H1 (cell line): ENCODE results near the gene PLEKHA4. TPM values are rescaled to one million over a fixed set of nuclear protein-coding genes. Genes with fewer than 3 reads are reported as not detected.

Experiments
- CTCF ChIA-PET: fragments of 300-600 bp; sonication (Branson Sonifier 250); formaldehyde crosslinking; loops from one replicate; lab custom pipeline; 2021; ENCODE audit not compliant: partially characterized antibody; lab: Charles Lee
- POLR2A ChIA-PET: fragments of 300-600 bp; sonication (Branson Sonifier 250); formaldehyde crosslinking; loops from one replicate; lab custom pipeline; 2021; ENCODE audit warnings: inconsistent platforms; ENCODE audit not compliant: partially characterized antibody; lab: Charles Lee
- DNase-seq, 2 experiments: peaks; one replicate each; pipeline versions ENCODE4 v3.0.0 to v3.0.0-alpha.2; 2010 to 2022; ENCODE audit warnings: low spot score in 2 of 2, low read depth in 1 of 2, mixed read lengths in 1 of 2
- FAIRE-seq: peaks from 2 replicates; lab custom pipeline; 2011; peaks lifted over from hg19 to GRCh38; lab: Jason Lieb, UNC
- H2AFZ ChIP-seq: 2 replicates; pipeline ENCODE4 v1.8.1; 2012; ENCODE audit warnings: low read length, inconsistent platforms
- H2AK5ac ChIP-seq: 2 replicates; pipeline ENCODE4 v1.6.1; 2013; ENCODE audit warnings: low read depth, low read length
- H2BK120ac ChIP-seq: replicated peaks from 2 replicates; pipeline ENCODE3; 2013; ENCODE audit warnings: low read depth, low read length, inconsistent platforms
- H2BK12ac ChIP-seq: 2 replicates; pipeline ENCODE4 v1.6.1; 2013; ENCODE audit warnings: low read depth, low read length
- H2BK15ac ChIP-seq: 2 replicates; pipeline ENCODE4 v1.6.1; 2013; ENCODE audit warnings: low read length
- H2BK20ac ChIP-seq: 2 replicates; pipeline ENCODE4 v1.6.1; 2013; ENCODE audit warnings: low read length
- H2BK5ac ChIP-seq: 2 replicates; pipeline ENCODE4 v1.6.1; 2013; ENCODE audit warnings: low read depth, low read length
- H3K14ac ChIP-seq: 2 replicates; pipeline ENCODE4 v1.6.1; 2013; ENCODE audit warnings: inconsistent platforms; ENCODE audit not compliant: insufficient read length
- H3K18ac ChIP-seq: 2 replicates; pipeline ENCODE4 v1.6.1; 2013; ENCODE audit warnings: low read length; ENCODE audit errors: extremely low read depth
- H3K23ac ChIP-seq: 2 replicates; pipeline ENCODE4 v1.6.1; 2013; ENCODE audit warnings: inconsistent platforms; ENCODE audit not compliant: insufficient read length
- H3K23me2 ChIP-seq: 2 replicates; pipeline ENCODE4 v1.6.1; 2013; ENCODE audit warnings: low read depth, low read length
- H3K27ac ChIP-seq: 2 replicates; pipeline ENCODE4 v1.6.1; 2011; ENCODE audit warnings: low read depth, low read length, inconsistent platforms
- H3K27me3 ChIP-seq, 4 experiments: replicated peaks in 1 of 4; 1 replicate in 1 of 4; 2 replicates in 3 of 4; pipeline versions ENCODE4 v1.6.1 to v1.8.1; 2011 to 2013; ENCODE audit warnings: low read length in 3 of 4, mild to moderate bottlenecking in 3 of 4, inconsistent platforms in 2 of 4, mixed read lengths in 2 of 4, moderate library complexity in 1 of 4; ENCODE audit not compliant: control insufficient read depth in 3 of 4, insufficient read depth in 3 of 4; ENCODE audit errors: extremely low read depth in 1 of 4
- H3K36me3 ChIP-seq, 4 experiments: 2 replicates each; pipeline versions ENCODE4 v1.6.1 to v1.8.1; 2011 to 2013; ENCODE audit warnings: mild to moderate bottlenecking in 4 of 4, low read length in 3 of 4, moderate library complexity in 2 of 4, control low read depth in 1 of 4, inconsistent platforms in 1 of 4; ENCODE audit not compliant: insufficient read depth in 4 of 4, control insufficient read depth in 2 of 4
- H3K4ac ChIP-seq: replicated peaks from 2 replicates; pipeline ENCODE3; 2013; ENCODE audit warnings: low read length, low read depth, mixed read lengths, inconsistent platforms; ENCODE audit not compliant: insufficient read length
- H3K4me1 ChIP-seq, 4 experiments: replicated peaks in 1 of 4; 1 replicate in 1 of 4; 2 replicates in 3 of 4; pipeline versions ENCODE4 v1.6.1 to v1.8.1; 2011 to 2013; ENCODE audit warnings: low read length in 3 of 4, inconsistent platforms in 2 of 4, mixed read lengths in 1 of 4; ENCODE audit not compliant: insufficient read depth in 4 of 4, control insufficient read depth in 3 of 4
- H3K4me2 ChIP-seq, 2 experiments: 2 replicates each; pipeline versions ENCODE4 v1.6.1 to v1.8.1; 2011 to 2013; ENCODE audit warnings: low read depth in 2 of 2, low read length in 2 of 2, control low read depth in 1 of 2, inconsistent platforms in 1 of 2, mild to moderate bottlenecking in 1 of 2; ENCODE audit not compliant: insufficient read depth in 1 of 2
- H3K4me3 ChIP-seq, 4 experiments: fragments of 200-600, 300-600 bp in 1 of 4; sonication (generic), shearing (Covaris generic), sonication (Bioruptor Twin) in 1 of 4; 2 replicates each; pipeline versions ENCODE4 v1.5.1 to v1.8.1; 2011 to 2016; ENCODE audit warnings: low read length in 4 of 4, low read depth in 3 of 4, control low read depth in 2 of 4, inconsistent platforms in 2 of 4, mild to moderate bottlenecking in 2 of 4, mixed read lengths in 1 of 4, moderate library complexity in 1 of 4; ENCODE audit not compliant: insufficient read depth in 2 of 4; ENCODE audit errors: extremely low read depth in 1 of 4
- H3K56ac ChIP-seq: replicated peaks from 2 replicates; pipeline ENCODE3; 2013; ENCODE audit warnings: low read depth, mild to moderate bottlenecking, mixed read lengths, low read length, inconsistent platforms; ENCODE audit not compliant: insufficient read length
- H3K79me1 ChIP-seq: 2 replicates; pipeline ENCODE4 v1.6.1; 2013; ENCODE audit warnings: low read depth, low read length, control low read depth
- H3K79me2 ChIP-seq, 2 experiments: 2 replicates each; pipeline versions ENCODE4 v1.6.1 to v1.8.1; 2012 to 2013; ENCODE audit warnings: low read length in 2 of 2, mild to moderate bottlenecking in 2 of 2, inconsistent platforms in 1 of 2; ENCODE audit not compliant: insufficient read depth in 2 of 2, control insufficient read depth in 1 of 2
- H3K9ac ChIP-seq, 4 experiments: replicated peaks in 1 of 4; 1 replicate in 1 of 4; 2 replicates in 3 of 4; pipeline versions ENCODE4 v1.6.1 to v1.8.1; 2011 to 2013; ENCODE audit warnings: low read depth in 3 of 4, low read length in 3 of 4, control low read depth in 2 of 4, mild to moderate bottlenecking in 2 of 4, moderate library complexity in 2 of 4, inconsistent platforms in 1 of 4; ENCODE audit errors: extremely low read depth in 1 of 4
- H3K9me3 ChIP-seq, 2 experiments: 2 replicates each; pipeline versions ENCODE4 v1.6.1 to v1.8.1; 2012 to 2013; ENCODE audit warnings: mild to moderate bottlenecking in 2 of 2, moderate library complexity in 2 of 2, control low read depth in 1 of 2, inconsistent platforms in 1 of 2, low read depth in 1 of 2, low read length in 1 of 2, mixed read lengths in 1 of 2; ENCODE audit not compliant: insufficient read depth in 2 of 2
- H4K20me1 ChIP-seq, 2 experiments: replicated peaks in 1 of 2; 2 replicates each; pipeline versions ENCODE3 to v1.8.1; 2011 to 2013; ENCODE audit warnings: inconsistent platforms in 2 of 2, low read length in 2 of 2, mild to moderate bottlenecking in 1 of 2; ENCODE audit not compliant: insufficient read depth in 2 of 2, control insufficient read depth in 1 of 2
- H4K5ac ChIP-seq: 2 replicates; pipeline ENCODE4 v1.6.1; 2013; ENCODE audit warnings: low read length, low read depth, mixed read lengths, inconsistent platforms; ENCODE audit not compliant: insufficient read length
- H4K8ac ChIP-seq: 2 replicates; pipeline ENCODE4 v1.8.0; 2013; ENCODE audit warnings: mild to moderate bottlenecking, moderate library complexity, low read length, inconsistent platforms; ENCODE audit not compliant: insufficient read depth; ENCODE audit errors: extremely low read depth
- H4K91ac ChIP-seq: replicated peaks from 2 replicates; pipeline ENCODE3; 2013; ENCODE audit warnings: low read length, mixed read lengths, inconsistent platforms; ENCODE audit not compliant: insufficient read length
- BACH1 ChIP-seq: IDR thresholded peaks from 2 replicates; pipeline ENCODE4 v1.6.1; 2012; ENCODE audit warnings: low read length, improper control_type of control experiment
- CBX8 ChIP-seq: fragments of 300-800, 300-1000 bp; sonication (generic); IDR thresholded peaks from 2 replicates; pipeline ENCODE4 v1.7.1; 2016; ENCODE audit warnings: low read depth, low read length, borderline replicate concordance
- HDAC2 ChIP-seq, 2 experiments: fragments of 300-600 bp in 1 of 2; sonication (generic) in 1 of 2; IDR thresholded peaks; 2 replicates each; pipeline ENCODE4 v1.6.1; 2011 to 2012; ENCODE audit warnings: low read depth in 2 of 2, low read length in 2 of 2, mild to moderate bottlenecking in 2 of 2, moderate library complexity in 2 of 2, borderline replicate concordance in 1 of 2, inconsistent platforms in 1 of 2
- HDAC6 ChIP-seq: IDR thresholded peaks from one replicate; pipeline ENCODE4 v1.7.1; 2012; ENCODE audit warnings: low read depth, mild to moderate bottlenecking, inconsistent platforms, low read length, moderate library complexity
- RBBP5 ChIP-seq: IDR thresholded peaks from 2 replicates; pipeline ENCODE4 v1.7.1; 2012; ENCODE audit warnings: low read depth, mild to moderate bottlenecking, inconsistent platforms, low read length, moderate library complexity, borderline replicate concordance
- SP2 ChIP-seq: IDR thresholded peaks from 2 replicates; pipeline ENCODE4 v1.6.1; 2012; ENCODE audit warnings: mild to moderate bottlenecking, low read length, inconsistent platforms
- SRF ChIP-seq: IDR thresholded peaks from 2 replicates; pipeline ENCODE4 v1.6.1; 2011; ENCODE audit warnings: mild to moderate bottlenecking, low read depth, low read length, moderate library complexity
- SUZ12 ChIP-seq: fragments of 200-600 bp; sonication (generic); IDR thresholded peaks from 2 replicates; pipeline ENCODE4 v1.6.1; 2012; ENCODE audit warnings: mild to moderate bottlenecking, inconsistent platforms, low read length, moderate library complexity, mixed read lengths
- TAF1 ChIP-seq: IDR thresholded peaks from 2 replicates; pipeline ENCODE4 v1.6.1; 2011; ENCODE audit warnings: mild to moderate bottlenecking, low read depth, low read length
- WGBS, 2 experiments: shearing (Covaris generic) in 1 of 2; methylation state at CpG; one replicate each; pipeline versions ENCODE4 v1.1.6 to v1.1.7; 2013 to 2015; ENCODE audit warnings: low lambda C conversion rate in 2 of 2, mixed read lengths in 2 of 2, inconsistent platforms in 1 of 2, low coverage in 1 of 2, missing lambda C conversion rate in 1 of 2; ENCODE audit not compliant: insufficient replicate concordance in 2 of 2, insufficient coverage in 1 of 2, insufficient read length in 1 of 2; ENCODE audit errors: extremely low coverage in 1 of 2, missing lambda C conversion rate in 1 of 2; 5-methylcytosine and 5-hydroxymethylcytosine counted together
- polyA plus RNA-seq, 7 experiments: library from polyadenylated mRNA; depleted of rRNA in 3 of 7; stranded (reverse) in 5 of 7; unstranded in 2 of 7; fragments of >200 nt in 5 of 7; fragments of 200-250 nt in 2 of 7; gene quantifications; 1 replicate in 5 of 7; 2 replicates in 1 of 7; 4 replicates in 1 of 7; pipeline versions ENCODE4 v1.2.1 to v1.2.3, GENCODE V29; 2011 to 2013; ENCODE audit warnings: missing spikeins in 2 of 7, mixed read lengths in 2 of 7
- total RNA-seq: library from RNA; stranded (reverse); fragmentation: NEBNext Ultra II Directional; extraction: Animal tissue kit (Norgen Biotek cat#: 25700); gene quantifications from 2 replicates; pipeline ENCODE4 v1.2.1, GENCODE V29; 2021

Gene PLEKHA4
- total and polyA plus RNA-seq, 2 of the 8 experiments (the other 6 are each of a cell fraction or from before 2014, with no cell fraction given) = 8.2 to 18.0 TPM

GRCh38 chr19:48796298-48797083 is 71.9 kb downstream of the PLEKHA4 start:
- Histone ChIP-seq H2BK5ac (no peak overlapping the region), H2AK5ac (peak overlapping the region; percentile 19; the same call in 1 of the 2 replicates), H3K27ac (no peak overlapping the region), H4K8ac (no peak overlapping the region), H3K36me3 (no peaks in the 10 kb centered on the region), H2BK20ac (no peak overlapping the region), H2BK12ac (peak overlapping the region; percentile 39; the same call in 1 of the 2 replicates), H2AFZ (no peak overlapping the region), H2BK120ac (no peak overlapping the region), H2BK15ac (peak overlapping the region; percentile 81; the same call in 1 of the 2 replicates), H3K14ac (no peak overlapping the region), H3K23me2 (no peaks in the 10 kb centered on the region), H3K18ac (no peak overlapping the region), H4K5ac (no peak overlapping the region), H3K9ac (no peak overlapping the region), H3K4ac (no peak overlapping the region), H3K4me3 (no peak overlapping the region), H3K23ac (no peak overlapping the region), H3K56ac (no peak overlapping the region), H3K79me2 (no peaks in the 10 kb centered on the region), H3K4me2 (no peak overlapping the region), H4K20me1 (no peaks in the 10 kb centered on the region), H4K91ac (no peak overlapping the region), H3K4me1 (peaks cover 0 to 16% (median 10%) of the 10 kb centered on the region in 4 experiments; a peak in 6 of 7 replicates), H3K79me1 (no peaks in the 10 kb centered on the region), H3K9me3 (no peaks in the 10 kb centered on the region), H3K27me3 (no peaks in the 10 kb centered on the region)
- ChIA-PET POLR2A (interaction anchor here (0.8 to 2.8 kb wide), 10 partner anchors 8 to 181 kb away, joined by 3 to 13 read pairs (median 4); partner anchors contain the start of genes BCAT2, CA11, FTL and FUT2), CTCF (interaction anchor here (0.5 to 17.5 kb wide), 15 partner anchors 8 to 1197 kb away, joined by 3 to 285 read pairs (median 5); partner anchors contain the start of genes BCAT2 and HSD17B14)
- WGBS, 2 experiments = 94% methylated on average over 19 of the region's 20 CpGs; no CpG with 5 or more reads in 1 of the 2 experiments
- no peak for DNase-seq
- FAIRE-seq = no peak
- TF ChIP-seq BACH1 (no peak), SRF (no peak), SUZ12 (no peak), TAF1 (no peak), CBX8 (no peak), RBBP5 (no peak), SP2 (no peak), HDAC6 (no peak), HDAC2 (IDR thresholded peaks at IDR 0.05; ENCODE audit: borderline replicate concordance in 1 of 2, low read depth in 2 of 2, low read length in 2 of 2) (no peak)
